ENCODE measurements around the gene EVL.
"Not testable (repeated sequence)": the region's sequence is repeated elsewhere in the genome, so short reads cannot be mapped to it uniquely, and the experiment has no call there.

EVL gene

GRCh38 chr14:100147691-100148464 lies 82.7 kb downstream of the EVL start:
- no peak for DNase-seq (ENCODE audit: low read depth)

- DNase-seq (ENCODE audit: low read depth): no peak
These were observed 83.9 kb downstream of the EVL start for GRCh38 chr14:100148837-100149731.

GRCh38 chr14:100149851-100150611 lies 84.8 kb downstream of the EVL start:
- no peak for DNase-seq (ENCODE audit: low read depth)

- no peak for DNase-seq (ENCODE audit: low read depth)
These were observed 85.8 kb downstream of the EVL start for GRCh38 chr14:100150932-100151587.

GRCh38 chr14:100152091-100152490 lies 86.9 kb downstream of the EVL start:
- no peak for DNase-seq (ENCODE audit: low read depth)

DNA sequence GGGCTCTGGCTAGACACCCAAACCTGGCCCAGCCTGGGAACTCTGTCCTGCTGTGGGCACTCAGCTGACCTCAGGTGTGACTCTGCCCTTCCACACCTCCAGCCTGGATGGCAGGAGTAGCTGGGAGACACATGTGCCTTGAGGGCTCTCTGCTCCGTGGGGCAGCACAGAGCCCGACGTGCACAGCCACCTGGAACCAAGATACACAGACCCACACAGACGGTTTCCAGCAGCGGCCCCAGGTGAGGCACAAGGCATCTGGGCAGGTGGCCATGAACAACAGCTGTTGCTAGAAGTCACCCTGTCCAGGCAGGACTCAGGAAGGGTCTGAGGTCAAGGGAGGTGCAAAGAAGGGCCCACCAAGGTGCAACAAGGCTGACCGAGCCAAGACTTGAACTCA lies 88.3 kb downstream of the EVL start:
- DNase-seq (ENCODE audit: low read depth): no peak

DNA sequence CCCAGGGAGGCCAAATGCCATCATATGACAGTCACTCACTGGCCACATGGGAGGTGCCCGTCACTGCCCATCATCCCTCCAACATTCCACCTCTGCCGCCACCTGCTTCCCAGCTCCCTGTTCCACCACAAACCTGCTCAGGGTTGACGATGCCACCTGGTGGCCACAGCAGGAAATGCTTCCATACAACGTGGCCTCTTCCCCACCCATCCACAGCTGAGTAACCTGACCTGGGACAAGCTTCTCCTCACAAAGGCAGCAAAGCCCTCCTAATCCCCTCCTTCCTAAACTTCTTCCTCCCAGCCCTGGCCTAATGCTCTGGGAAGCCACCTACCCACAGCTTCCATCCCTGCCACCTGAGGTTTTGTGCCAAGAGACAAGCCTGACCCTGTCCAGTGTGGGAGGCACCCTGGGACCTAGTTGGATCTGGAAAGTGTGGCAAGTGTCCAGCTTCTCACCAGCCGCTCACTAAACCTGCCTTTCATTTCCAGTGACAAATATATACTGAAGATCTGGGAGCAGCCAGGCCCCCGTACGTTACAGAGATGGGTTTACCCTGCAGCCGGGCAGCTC lies 89.9 kb downstream of the EVL start:
- no peak for DNase-seq (ENCODE audit: low read depth)

GRCh38 chr14:100155756-100156616 lies 90.8 kb downstream of the EVL start:
- no peak for DNase-seq (ENCODE audit: low read depth)

DNA sequence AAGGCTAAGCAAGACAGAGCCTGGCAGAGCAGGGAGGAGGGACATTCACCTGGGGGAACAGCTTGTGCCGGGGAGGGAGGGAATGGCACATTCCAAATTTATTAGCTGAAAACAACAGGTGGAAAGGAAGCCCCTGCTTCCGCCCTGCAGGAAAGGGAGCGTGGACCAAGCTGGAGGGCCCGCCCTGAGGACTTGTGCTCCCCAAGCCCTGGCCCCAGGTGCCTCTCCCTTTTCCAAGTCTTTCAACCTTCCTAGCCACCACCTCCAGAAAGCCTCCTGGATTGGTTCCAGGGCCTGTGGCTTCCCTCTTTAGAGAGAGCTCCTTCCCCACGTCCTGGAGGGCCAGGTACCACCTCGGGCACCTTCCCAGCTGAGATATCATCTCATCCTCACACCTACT lies 91.6 kb downstream of the EVL start:
- DNase-seq (ENCODE audit: low read depth): no peak

DNA sequence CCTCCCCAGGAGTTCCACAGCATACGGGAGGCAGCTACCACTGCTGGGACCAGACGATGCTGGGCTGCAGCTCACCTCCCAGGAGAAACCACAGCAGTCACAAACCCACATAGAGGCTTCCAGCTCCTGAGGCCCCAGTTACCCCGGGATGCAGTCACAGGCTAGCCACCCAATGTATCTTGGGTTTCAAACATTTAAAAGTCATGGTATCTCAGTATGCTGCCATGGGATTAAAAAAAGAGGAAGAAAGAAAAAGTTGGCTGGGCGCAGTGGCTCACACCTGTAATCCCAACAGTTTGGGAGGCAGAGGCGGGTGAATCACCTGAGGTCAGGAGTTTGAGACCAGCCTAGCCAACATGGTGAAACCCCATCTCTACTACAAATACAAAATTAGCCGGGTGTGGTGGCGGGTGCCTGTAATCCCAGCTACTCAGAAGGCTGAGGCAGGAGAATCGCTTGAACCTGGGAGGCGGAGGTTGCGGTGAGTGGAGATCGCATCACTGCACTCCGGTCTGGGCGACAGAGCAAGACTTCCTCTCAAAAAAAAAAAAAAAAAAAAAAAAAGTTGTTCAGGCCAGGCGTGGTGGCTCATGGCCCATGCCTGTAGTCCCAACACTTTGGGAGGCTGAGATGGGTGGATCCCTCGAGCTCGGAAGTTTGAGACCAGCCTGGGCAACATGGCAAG lies 92.5 kb downstream of the EVL start:
- not testable (repeated sequence) for DNase-seq (ENCODE audit: low read depth)

- DNase-seq (ENCODE audit: low read depth): no peak
These were observed 93.4 kb downstream of the EVL start for GRCh38 chr14:100158566-100159093.

- peak; percentile 39 for DNase-seq (ENCODE audit: low read depth)
These were observed 94.1 kb downstream of the EVL start, which contains the start of gene DEGS2 for GRCh38 chr14:100159094-100159864. Gene DEGS2 (minus strand): TSS chr14:100159645. CDS start chr14:100159587, 58 bp downstream.

GRCh38 chr14:100159865-100160533 lies 94.8 kb downstream of the EVL start:
- no peak for DNase-seq (ENCODE audit: low read depth)

DNA sequence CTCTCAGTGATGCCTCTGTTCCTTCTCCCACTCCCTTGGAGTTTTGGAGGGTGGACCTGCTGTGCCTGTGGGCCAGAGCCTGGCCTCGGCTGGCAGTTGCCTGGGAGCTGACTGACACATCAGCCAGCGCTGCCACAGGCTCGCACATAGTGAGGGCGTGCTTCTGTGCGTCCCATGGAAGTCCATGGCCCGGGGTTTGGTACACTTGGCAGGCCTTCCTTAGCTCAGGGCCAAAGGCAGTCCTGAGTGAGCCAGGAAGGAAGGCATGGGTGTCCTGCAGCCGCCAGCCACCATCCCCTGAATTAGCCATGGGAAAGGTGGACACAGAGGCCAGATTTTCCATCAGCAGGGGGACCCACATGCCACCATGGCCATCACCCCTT lies 95.3 kb downstream of the EVL start:
- no peak for DNase-seq (ENCODE audit: low read depth)

DNA sequence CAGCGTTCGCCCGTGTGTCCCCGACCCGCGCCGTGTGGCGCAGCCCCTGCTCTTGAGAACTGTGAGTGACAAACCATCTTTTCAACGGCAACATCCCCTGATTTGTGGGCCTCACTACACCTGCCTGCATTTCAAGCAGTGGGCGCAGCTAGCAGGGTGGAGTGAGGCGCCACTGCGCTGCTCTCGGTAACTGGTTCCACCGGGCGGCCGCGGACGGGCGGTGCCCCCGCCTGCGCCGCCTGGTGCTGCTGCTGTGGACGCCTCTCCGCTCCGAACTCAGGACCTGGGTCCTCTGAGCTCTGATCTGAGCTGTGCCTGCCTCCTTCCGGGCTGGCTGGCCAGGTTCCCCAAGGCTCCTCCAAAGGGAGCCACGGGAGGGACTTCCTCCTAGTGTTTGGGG lies 100.2 kb downstream of the EVL start:
- no peak for DNase-seq (ENCODE audit: low read depth)

DNA sequence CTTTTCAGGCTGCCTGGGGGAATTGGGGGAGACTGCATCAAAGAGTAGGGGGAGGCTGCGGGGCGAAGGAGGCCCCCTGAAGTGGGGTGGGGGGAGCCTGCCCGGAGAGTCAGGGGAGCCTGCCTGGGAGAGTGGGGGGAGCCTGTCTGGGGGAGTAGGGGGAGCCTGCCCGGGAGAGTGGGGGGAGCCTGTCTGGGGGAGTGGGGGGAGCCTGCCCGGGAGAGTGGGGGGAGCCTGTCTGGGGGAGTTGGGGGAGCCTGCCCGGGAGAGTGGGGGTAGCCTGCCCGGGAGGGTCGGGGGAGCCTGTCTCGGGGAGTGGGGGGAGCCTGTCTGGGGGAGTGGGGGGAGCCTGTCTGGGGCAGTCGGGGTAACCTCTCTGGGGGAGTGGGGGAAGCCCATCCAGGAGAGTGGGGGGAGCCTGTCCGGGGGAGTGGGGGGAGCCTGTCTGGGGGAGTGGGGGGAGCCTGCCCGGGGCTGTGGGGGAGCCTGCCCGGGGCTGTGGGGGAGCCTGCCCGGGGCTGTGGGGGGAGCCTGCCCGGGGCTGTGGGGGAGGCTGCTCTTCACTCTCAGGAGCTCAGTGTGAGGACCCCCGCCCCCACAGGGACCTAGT lies 100.7 kb downstream of the EVL start:
- DNase-seq (ENCODE audit: low read depth): no peak

- DNase-seq (ENCODE audit: low read depth): no peak
These were observed 103.3 kb downstream of the EVL start for GRCh38 chr14:100168506-100168905.

GRCh38 chr14:100170880-100171279 lies 105.7 kb downstream of the EVL start:
- no peak for DNase-seq (ENCODE audit: low read depth)
